ENCODE measurements around the gene EYS. TPM values are rescaled to one million over a fixed set of nuclear protein-coding genes. Genes with fewer than 3 reads are reported as not detected.

Gene EYS
- total and polyA plus RNA-seq, 2 of the 8 experiments (the other 6 are each of a cell fraction or from before 2014, with no cell fraction given): 0.05 to 0.13 TPM

DNA sequence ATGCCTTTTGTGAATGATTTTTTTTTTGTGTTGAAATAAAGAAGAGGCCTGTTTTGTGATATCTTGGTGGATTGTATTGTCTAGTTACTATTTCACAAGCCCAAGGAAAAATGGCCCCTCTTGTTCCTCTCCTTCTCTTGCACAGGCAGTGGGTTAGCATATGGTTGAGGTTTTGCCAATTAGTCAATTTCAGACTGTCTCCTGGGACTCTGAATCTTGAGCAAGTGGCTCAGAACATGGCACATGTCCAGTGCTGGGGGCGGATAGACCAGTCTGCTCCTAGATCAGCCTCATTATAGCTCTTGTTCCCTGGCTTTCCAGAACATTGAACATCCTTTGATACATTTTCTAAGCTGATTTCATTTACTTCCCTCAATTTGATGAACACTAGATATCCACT, 1482.2 kb downstream of the EYS start:
- Histone ChIP-seq H3K56ac (replicated peaks; ENCODE audit: insufficient read length, low read depth, low read length) (no peak overlapping the region), H2BK15ac (ENCODE audit: low read length) (no peak overlapping the region), H3K4me1 (replicated peaks in 1 of 4; ENCODE audit: control insufficient read depth in 3 of 4, insufficient read depth in 4 of 4, low read length in 3 of 4) (no peaks in the 10 kb centered on the region), H2BK120ac (replicated peaks; ENCODE audit: low read depth, low read length) (no peak overlapping the region), H3K4ac (replicated peaks; ENCODE audit: insufficient read length, low read depth, low read length) (no peak overlapping the region), H3K9me3 (ENCODE audit: insufficient read depth in 2 of 2, low read depth in 1 of 2, low read length in 1 of 2) (no peaks in the 10 kb centered on the region), H3K27ac (ENCODE audit: low read depth, low read length) (no peak overlapping the region), H3K79me2 (ENCODE audit: control insufficient read depth in 1 of 2, insufficient read depth in 2 of 2, low read length in 2 of 2) (no peaks in the 10 kb centered on the region), H4K8ac (ENCODE audit: extremely low read depth, insufficient read depth, low read length) (no peak overlapping the region), H2BK12ac (ENCODE audit: low read depth, low read length) (no peak overlapping the region), H2BK20ac (ENCODE audit: low read length) (no peak overlapping the region), H3K23ac (ENCODE audit: insufficient read length) (no peak overlapping the region), H3K79me1 (ENCODE audit: low read depth, low read length) (no peaks in the 10 kb centered on the region), H3K4me3 (ENCODE audit: extremely low read depth in 1 of 4, insufficient read depth in 2 of 4, low read depth in 3 of 4, low read length in 4 of 4) (no peak overlapping the region), H3K4me2 (ENCODE audit: insufficient read depth in 1 of 2, low read depth in 2 of 2, low read length in 2 of 2) (no peak overlapping the region), H3K9ac (replicated peaks in 1 of 4; ENCODE audit: extremely low read depth in 1 of 4, low read depth in 3 of 4, low read length in 3 of 4) (no peak overlapping the region), H3K18ac (ENCODE audit: extremely low read depth, low read length) (no peak overlapping the region), H3K23me2 (ENCODE audit: low read depth, low read length) (no peaks in the 10 kb centered on the region), H3K36me3 (ENCODE audit: control insufficient read depth in 2 of 4, insufficient read depth in 4 of 4, low read length in 3 of 4) (no peaks in the 10 kb centered on the region), H3K14ac (ENCODE audit: insufficient read length) (no peak overlapping the region), H4K20me1 (replicated peaks in 1 of 2; ENCODE audit: control insufficient read depth in 1 of 2, insufficient read depth in 2 of 2, low read length in 2 of 2) (no peaks in the 10 kb centered on the region), H2AK5ac (ENCODE audit: low read depth, low read length) (no peak overlapping the region), H2BK5ac (ENCODE audit: low read depth, low read length) (no peak overlapping the region), H3K27me3 (replicated peaks in 1 of 4; ENCODE audit: control insufficient read depth in 3 of 4, extremely low read depth in 1 of 4, insufficient read depth in 3 of 4, low read length in 3 of 4) (no peaks in the 10 kb centered on the region), H4K91ac (replicated peaks; ENCODE audit: insufficient read length, low read length) (no peak overlapping the region), H4K5ac (ENCODE audit: insufficient read length, low read depth, low read length) (no peak overlapping the region), H2AFZ (ENCODE audit: low read length) (no peak overlapping the region)
- no peak for DNase-seq (ENCODE audit: low read depth in 1 of 2, low spot score in 2 of 2)
- ChIA-PET CTCF (ENCODE audit: partially characterized antibody) (no interaction called here), POLR2A (ENCODE audit: partially characterized antibody) (no interaction called here)
- 84% methylated on average over 1 of the region's 1 CpG; no CpG with 5 or more reads in 1 of the 2 experiments for WGBS, 2 experiments (ENCODE audit: extremely low coverage in 1 of 2, insufficient coverage in 1 of 2, insufficient read length in 1 of 2, insufficient replicate concordance in 2 of 2, low coverage in 1 of 2, low lambda C conversion rate in 2 of 2, missing lambda C conversion rate in 1 of 2)
- FAIRE-seq: no peak
- no peak for TF ChIP-seq EZH2 (IDR thresholded peaks at IDR 0.05; ENCODE audit: low read depth, low read length, severe bottlenecking)
- TF ChIP-seq KDM5A (IDR thresholded peaks at IDR 0.05; ENCODE audit: low read length): no peak
- no peak for TF ChIP-seq MAFK (IDR thresholded peaks at IDR 0.05; ENCODE audit: low read depth, low read length)
- no peak for TF ChIP-seq CTBP2 (IDR thresholded peaks at IDR 0.05; ENCODE audit: borderline replicate concordance, insufficient read depth, insufficient read length, low read length)
- TF ChIP-seq TAF1 (IDR thresholded peaks at IDR 0.05; ENCODE audit: low read depth, low read length): no peak
- TF ChIP-seq TCF12 (IDR thresholded peaks at IDR 0.05; ENCODE audit: low read depth, low read length): no peak
- TF ChIP-seq FOSL1 (IDR thresholded peaks at IDR 0.05; ENCODE audit: insufficient read depth, low read depth, low read length): no peak

Data from H1 (cell line).